Measurements from ENCODE around the gene IPO8.

- TF ChIP-seq POLR2A (IDR thresholded peaks at IDR 0.05), result no peak
- no peak for TF ChIP-seq EP300 (IDR thresholded peaks at IDR 0.05)
Observed at GRCh38 chr12:30739020-30739419, 43.4 kb upstream of the IPO8 start.
